GM18858 (cell line): Measurements from ENCODE around the gene LGI2.

ENCODE experiments used
- ATAC-seq: cut with Tn5 transposase; IDR thresholded peaks from one replicate; pipeline ENCODE4 v1.9.1; 2021; ENCODE audit not compliant: unreplicated experiment

Gene LGI2

GRCh38 chr4:24968278-24968677, 62.5 kb downstream of the LGI2 start:
- ATAC-seq, result no peak

GRCh38 chr4:24967346-24967745, 63.4 kb downstream of the LGI2 start:
- ATAC-seq, result no peak

GRCh38 chr4:24966076-24966475, 64.7 kb downstream of the LGI2 start:
- no peak for ATAC-seq

GRCh38 chr4:24965627-24966026, 65.1 kb downstream of the LGI2 start:
- no peak for ATAC-seq

GRCh38 chr4:24963277-24963676, 67.5 kb downstream of the LGI2 start:
- ATAC-seq, result no peak

- ATAC-seq, result no peak
Observed at GRCh38 chr4:24957886-24958285, 72.9 kb downstream of the LGI2 start.

GRCh38 chr4:24956763-24957162, 74.0 kb downstream of the LGI2 start:
- ATAC-seq, result no peak

GRCh38 chr4:24956091-24956490, 74.7 kb downstream of the LGI2 start:
- ATAC-seq, result no peak

GRCh38 chr4:24952667-24953066, 78.1 kb downstream of the LGI2 start:
- ATAC-seq, result no peak

- ATAC-seq, result no peak
Observed at GRCh38 chr4:24949970-24950369, 80.8 kb downstream of the LGI2 start.
